ENCODE data around the gene RAB7A. TPM values are rescaled to one million over a fixed set of nuclear protein-coding genes. Genes with fewer than 3 reads are reported as not detected.

RAB7A gene
- total RNA-seq, 1 experiment from 2014 or later = 155 TPM

DNA sequence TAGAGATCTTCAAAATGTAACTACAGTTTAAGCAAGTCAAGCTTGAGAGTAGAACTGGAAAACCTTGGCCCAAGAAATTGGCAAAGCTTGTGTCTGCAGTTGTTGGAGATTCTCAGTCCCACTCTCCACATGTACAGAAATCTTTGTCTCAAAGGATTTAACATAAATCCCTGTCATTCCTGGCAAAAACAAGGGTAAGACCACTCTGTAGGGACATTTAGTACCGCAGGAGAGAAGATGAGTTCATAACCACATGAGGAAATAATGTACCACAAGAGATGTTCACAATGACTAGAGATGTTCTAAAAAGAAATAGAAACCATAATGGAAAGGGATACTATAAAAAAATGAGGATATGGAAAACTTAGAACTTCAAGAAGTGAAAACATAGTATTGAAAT lies 73.7 kb downstream of the RAB7A start:
- no CpG with 5 or more reads among the region's 1 CpG for WGBS (ENCODE audit: extremely low coverage, insufficient read length, low lambda C conversion rate)
- Histone ChIP-seq H4K91ac (ENCODE audit: insufficient read length, low read depth, low read length) (no peak overlapping the region), H3K23me2 (ENCODE audit: insufficient read length, low read depth, low read length, poor library complexity, severe bottlenecking) (no peaks in the 10 kb centered on the region), H4K20me1 (ENCODE audit: control insufficient read depth, insufficient read depth, insufficient read length) (no peaks in the 10 kb centered on the region), H3K23ac (ENCODE audit: insufficient read length, low read depth, low read length) (no peak overlapping the region), H3K4ac (ENCODE audit: low read depth, low read length) (no peak overlapping the region), H2BK12ac (ENCODE audit: insufficient read length, low read depth, low read length) (no peak overlapping the region), H3K4me2 (ENCODE audit: insufficient read depth, insufficient read length, low read length) (no peak overlapping the region), H3T11ph (ENCODE audit: low read length) (no peak overlapping the region), H3K79me2 (ENCODE audit: insufficient read depth, low read length) (no peaks in the 10 kb centered on the region), H3K9ac (ENCODE audit: extremely low read depth, insufficient read length, low read length) (no peak overlapping the region), H4K5ac (ENCODE audit: insufficient read length, low read depth, low read length) (no peak overlapping the region), H2AK5ac (ENCODE audit: insufficient read length, low read length) (no peak overlapping the region), H2BK5ac (ENCODE audit: insufficient read length, low read length) (no peak overlapping the region), H4K8ac (replicated peaks; ENCODE audit: insufficient read length, low read depth, low read length) (no peak overlapping the region), H3K9me3 (ENCODE audit: control insufficient read depth, low read depth, low read length) (no peaks in the 10 kb centered on the region), H2BK15ac (ENCODE audit: low read depth, low read length) (no peak overlapping the region), H3K27me3 (ENCODE audit: insufficient read depth, low read length) (no peaks in the 10 kb centered on the region), H2BK20ac (ENCODE audit: low read depth, low read length, poor library complexity, severe bottlenecking) (no peak overlapping the region), H3K18ac (ENCODE audit: insufficient read length, low read depth, low read length) (no peak overlapping the region), H2AFZ (ENCODE audit: low read length) (no peak overlapping the region), H3K56ac (ENCODE audit: insufficient read length, low read depth, low read length) (no peak overlapping the region), H2BK120ac (ENCODE audit: low read depth, low read length, poor library complexity, severe bottlenecking) (no peak overlapping the region), H3K14ac (ENCODE audit: insufficient read depth, low read length) (no peak overlapping the region), H3K79me1 (ENCODE audit: insufficient read depth, low read depth, low read length, poor library complexity, severe bottlenecking) (no peaks in the 10 kb centered on the region), H3K27ac (ENCODE audit: insufficient read length, low read depth, low read length) (no peak overlapping the region), H3K4me1 (ENCODE audit: insufficient read depth, low read length) (no peaks in the 10 kb centered on the region)
- TF ChIP-seq, protein P1, sequence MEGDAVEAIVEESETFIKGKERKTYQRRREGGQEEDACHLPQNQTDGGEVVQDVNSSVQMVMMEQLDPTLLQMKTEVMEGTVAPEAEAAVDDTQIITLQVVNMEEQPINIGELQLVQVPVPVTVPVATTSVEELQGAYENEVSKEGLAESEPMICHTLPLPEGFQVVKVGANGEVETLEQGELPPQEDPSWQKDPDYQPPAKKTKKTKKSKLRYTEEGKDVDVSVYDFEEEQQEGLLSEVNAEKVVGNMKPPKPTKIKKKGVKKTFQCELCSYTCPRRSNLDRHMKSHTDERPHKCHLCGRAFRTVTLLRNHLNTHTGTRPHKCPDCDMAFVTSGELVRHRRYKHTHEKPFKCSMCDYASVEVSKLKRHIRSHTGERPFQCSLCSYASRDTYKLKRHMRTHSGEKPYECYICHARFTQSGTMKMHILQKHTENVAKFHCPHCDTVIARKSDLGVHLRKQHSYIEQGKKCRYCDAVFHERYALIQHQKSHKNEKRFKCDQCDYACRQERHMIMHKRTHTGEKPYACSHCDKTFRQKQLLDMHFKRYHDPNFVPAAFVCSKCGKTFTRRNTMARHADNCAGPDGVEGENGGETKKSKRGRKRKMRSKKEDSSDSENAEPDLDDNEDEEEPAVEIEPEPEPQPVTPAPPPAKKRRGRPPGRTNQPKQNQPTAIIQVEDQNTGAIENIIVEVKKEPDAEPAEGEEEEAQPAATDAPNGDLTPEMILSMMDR (conservative IDR thresholded peaks at IDR 0.05) = no peak
- peaks cover 16 to 21% of the 10 kb centered on the region in 2 experiments for H3K4me1 Mint-ChIP-seq
- no peak overlapping the region for H3K27ac Mint-ChIP-seq
- peaks cover 28 to 61% (median 50%) of the 10 kb centered on the region in 3 experiments; a peak in 6 of 7 replicates for H3K36me3 Mint-ChIP-seq (ENCODE audit: insufficient read depth in 1 of 3, low read depth in 3 of 3)
- no peaks in the 10 kb centered on the region for H3K9me3 Mint-ChIP-seq
- no peak overlapping the region for H3K4me3 Mint-ChIP-seq
- no peaks in the 10 kb centered on the region for H3K27me3 Mint-ChIP-seq (ENCODE audit: low read depth)
- DNase-seq = no peak

Data from H9 (cell line).